Measurements from ENCODE around the gene SMARCC1.

- TF ChIP-seq CTCF (conservative IDR thresholded peaks at IDR 0.05; ENCODE audit: low read depth, low read length) (no peak), EZH2 (IDR thresholded peaks at IDR 0.05; ENCODE audit: low read length, unreplicated experiment) (no peak)
Observed at GRCh38 chr3:47761046-47761445, 20.6 kb downstream of the SMARCC1 start.
